Mesendoderm (in vitro differentiated cells): ENCODE measurements around the gene FNDC3A.

Experiments used
- DNase-seq: peaks from one replicate; pipeline ENCODE4 v3.0.0; 2013
- H2AK5ac ChIP-seq: 2 replicates; pipeline ENCODE4 v1.6.1; 2013; ENCODE audit warnings: low read length, inconsistent platforms
- H2BK120ac ChIP-seq: 2 replicates; pipeline ENCODE4 v1.6.1; 2013; ENCODE audit warnings: low read depth, mild to moderate bottlenecking, low read length, moderate library complexity, mixed read lengths
- H2BK15ac ChIP-seq: replicated peaks from 2 replicates; pipeline ENCODE4 v1.6.1; 2013; ENCODE audit warnings: low read depth, mild to moderate bottlenecking, moderate library complexity
- H2BK5ac ChIP-seq: 2 replicates; pipeline ENCODE4 v1.6.1; 2013; ENCODE audit warnings: low read length, inconsistent platforms
- H3K18ac ChIP-seq: 2 replicates; pipeline ENCODE4 v1.6.1; 2013; ENCODE audit warnings: mild to moderate bottlenecking, low read length, mixed read lengths
- H3K23ac ChIP-seq: one replicate; pipeline ENCODE4 v1.6.1; 2013; ENCODE audit warnings: low read length
- H3K27ac ChIP-seq: 2 replicates; pipeline ENCODE4 v1.5.1; 2013; ENCODE audit warnings: low read depth, mild to moderate bottlenecking, inconsistent platforms, low read length, moderate library complexity
- H3K27me3 ChIP-seq: 2 replicates; pipeline ENCODE4 v1.6.1; 2013; ENCODE audit warnings: low read length, control low read depth, mild to moderate bottlenecking, inconsistent platforms; ENCODE audit not compliant: insufficient read depth, poor library complexity
- H3K36me3 ChIP-seq: 2 replicates; pipeline ENCODE4 v1.6.1; 2013; ENCODE audit warnings: low read length, inconsistent platforms; ENCODE audit not compliant: control insufficient read depth, insufficient read depth
- H3K4ac ChIP-seq: one replicate; pipeline ENCODE4 v1.6.1; 2013; ENCODE audit warnings: low read depth, mild to moderate bottlenecking, low read length, moderate library complexity
- H3K4me1 ChIP-seq: 2 replicates; pipeline ENCODE4 v1.6.1; 2013; ENCODE audit warnings: low read depth, low read length, inconsistent platforms; ENCODE audit not compliant: control insufficient read depth
- H3K4me2 ChIP-seq: 2 replicates; pipeline ENCODE4 v1.6.1; 2013; ENCODE audit warnings: low read length
- H3K4me3 ChIP-seq: 2 replicates; pipeline ENCODE4 v1.5.1; 2013; ENCODE audit warnings: mild to moderate bottlenecking, low read length
- H3K56ac ChIP-seq: one replicate; pipeline ENCODE4 v1.6.1; 2013; ENCODE audit warnings: low read length
- H3K79me1 ChIP-seq: 2 replicates; pipeline ENCODE4 v1.6.1; 2013; ENCODE audit warnings: low read length, inconsistent platforms
- H3K79me2 ChIP-seq: 2 replicates; pipeline ENCODE4 v1.6.1; 2013; ENCODE audit warnings: mild to moderate bottlenecking, low read length; ENCODE audit not compliant: control insufficient read depth, insufficient read depth
- H3K9ac ChIP-seq: 2 replicates; pipeline ENCODE4 v1.6.1; 2013; ENCODE audit warnings: low read length, inconsistent platforms
- H4K5ac ChIP-seq: one replicate; pipeline ENCODE4 v1.6.1; 2013; ENCODE audit warnings: low read length
- H4K8ac ChIP-seq: one replicate; pipeline ENCODE4 v1.6.1; 2013; ENCODE audit warnings: low read depth, mild to moderate bottlenecking, control low read depth, low read length, moderate library complexity
- WGBS: extraction: QIAGEN DNeasy Blood & Tissue Kit; methylation state at CpG from one replicate; pipeline ENCODE4 v1.1.7; 2013; ENCODE audit warnings: low lambda C conversion rate, missing lambda C conversion rate; ENCODE audit not compliant: insufficient coverage; ENCODE audit errors: extremely low coverage; 5-methylcytosine and 5-hydroxymethylcytosine counted together

The FNDC3A gene

DNA sequence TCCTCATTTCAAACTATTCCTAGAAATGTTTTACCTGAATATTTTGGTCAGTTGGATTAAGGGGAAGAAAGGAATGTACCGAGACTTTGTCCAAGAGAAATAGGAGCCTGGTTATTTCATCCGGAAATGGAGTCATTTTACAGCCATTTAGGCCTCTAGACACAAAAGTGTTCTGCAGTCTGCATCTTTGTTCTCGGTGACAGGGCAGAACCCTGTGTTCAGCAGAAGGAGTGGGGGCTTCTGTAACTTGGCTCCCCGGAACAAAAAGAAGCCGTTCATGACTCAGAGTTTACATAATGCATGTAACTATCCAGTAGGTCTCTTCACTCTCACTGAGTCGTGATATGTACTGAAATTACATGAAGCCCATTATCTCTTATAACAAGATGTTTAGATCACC is 21.6 kb upstream of the FNDC3A start:
- Histone ChIP-seq H3K56ac (no peak overlapping the region), H3K4me2 (no peak overlapping the region), H4K8ac (no peak overlapping the region), H4K5ac (no peak overlapping the region), H2BK120ac (no peak overlapping the region), H3K27ac (no peak overlapping the region), H3K79me1 (no peaks in the 10 kb centered on the region), H2BK5ac (no peak overlapping the region), H3K4me1 (peaks cover 3% of the 10 kb centered on the region), H3K9ac (no peak overlapping the region), H2BK15ac (no peak overlapping the region), H3K4ac (no peak overlapping the region), H3K36me3 (no peaks in the 10 kb centered on the region), H2AK5ac (no peak overlapping the region), H3K4me3 (no peak overlapping the region), H3K79me2 (no peaks in the 10 kb centered on the region), H3K23ac (no peak overlapping the region), H3K27me3 (no peaks in the 10 kb centered on the region), H3K18ac (no peak overlapping the region)
- DNase-seq, result no peak
- WGBS, result no CpG with 5 or more reads among the region's 6 CpGs

GRCh38 chr13:48955536-48955935 is 20.2 kb upstream of the FNDC3A start:
- H3K56ac ChIP-seq, result no peak overlapping the region
- no peak overlapping the region for H2BK5ac ChIP-seq
- no peak overlapping the region for H3K9ac ChIP-seq
- H4K8ac ChIP-seq, result no peak overlapping the region
- peaks cover 3% of the 10 kb centered on the region for H3K4me1 ChIP-seq
- H2BK15ac ChIP-seq, result no peak overlapping the region
- no peak overlapping the region for H3K4me2 ChIP-seq
- no peak overlapping the region for H3K23ac ChIP-seq
- no peak overlapping the region for H3K18ac ChIP-seq
- H3K79me1 ChIP-seq, result no peaks in the 10 kb centered on the region
- no peak overlapping the region for H4K5ac ChIP-seq
- DNase-seq, result no peak
- WGBS, result no CpG with 5 or more reads among the region's 2 CpGs
- no peak overlapping the region for H2AK5ac ChIP-seq
- no peak overlapping the region for H2BK120ac ChIP-seq
- H3K4ac ChIP-seq, result no peak overlapping the region
- H3K36me3 ChIP-seq, result no peaks in the 10 kb centered on the region
- H3K4me3 ChIP-seq, result no peak overlapping the region
- no peak overlapping the region for H3K27ac ChIP-seq
- no peaks in the 10 kb centered on the region for H3K79me2 ChIP-seq
- no peaks in the 10 kb centered on the region for H3K27me3 ChIP-seq

DNA sequence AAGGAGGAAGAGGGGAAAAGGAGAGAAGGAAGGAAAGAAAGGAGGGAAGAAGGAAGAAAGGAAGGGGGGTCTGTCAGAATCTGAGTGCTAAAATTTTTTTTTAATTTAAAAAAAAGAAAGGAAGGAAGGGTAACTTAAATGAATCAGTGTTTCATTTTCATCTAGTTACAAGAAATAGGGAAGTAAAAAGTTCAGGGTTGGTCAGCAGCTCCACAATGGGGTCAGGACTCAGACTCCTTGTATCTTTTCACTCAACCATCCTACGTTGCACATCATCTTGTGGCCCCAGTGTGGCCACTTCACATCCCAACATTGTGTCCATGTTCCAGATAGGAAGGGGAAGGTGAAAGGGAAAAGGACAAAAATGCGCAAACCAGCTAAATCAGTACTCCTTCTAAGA is 14.3 kb upstream of the FNDC3A start:
- no peaks in the 10 kb centered on the region for H3K4me1 ChIP-seq
- no peaks in the 10 kb centered on the region for H3K27me3 ChIP-seq
- no peak overlapping the region for H3K56ac ChIP-seq
- no peaks in the 10 kb centered on the region for H3K79me2 ChIP-seq
- H3K36me3 ChIP-seq, result no peaks in the 10 kb centered on the region
- WGBS, result no CpG with 5 or more reads among the region's 2 CpGs
- no peak overlapping the region for H3K4ac ChIP-seq
- H2BK120ac ChIP-seq, result no peak overlapping the region
- H2AK5ac ChIP-seq, result no peak overlapping the region
- H2BK15ac ChIP-seq, result no peak overlapping the region
- DNase-seq, result no peak
- no peak overlapping the region for H3K23ac ChIP-seq
- no peaks in the 10 kb centered on the region for H3K79me1 ChIP-seq
- no peak overlapping the region for H3K18ac ChIP-seq
- no peak overlapping the region for H3K9ac ChIP-seq
- H3K4me3 ChIP-seq, result no peak overlapping the region
- no peak overlapping the region for H2BK5ac ChIP-seq
- H3K4me2 ChIP-seq, result no peak overlapping the region
- H3K27ac ChIP-seq, result no peak overlapping the region
- H4K8ac ChIP-seq, result no peak overlapping the region
- no peak overlapping the region for H4K5ac ChIP-seq

DNA sequence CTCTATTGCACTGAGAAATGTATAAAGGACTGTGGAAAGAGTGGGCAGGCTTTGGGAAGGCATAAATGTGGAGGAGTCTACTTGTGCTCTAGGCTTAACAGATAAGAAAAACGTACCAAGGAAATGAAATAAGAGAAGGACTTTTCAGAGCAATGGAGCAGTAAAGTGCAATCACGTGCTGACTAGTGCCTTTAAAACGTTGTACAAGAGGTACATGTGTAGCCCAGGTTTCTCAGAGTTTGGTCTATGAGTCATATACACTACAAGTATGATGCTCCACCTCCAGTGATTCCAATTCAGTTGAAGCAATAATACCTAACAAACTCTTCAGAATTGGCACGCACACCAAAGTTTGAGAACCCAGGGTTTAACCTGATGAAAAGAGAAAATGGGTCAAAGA is 13.4 kb upstream of the FNDC3A start:
- no peak overlapping the region for H3K27ac ChIP-seq
- no peak overlapping the region for H3K56ac ChIP-seq
- H2BK5ac ChIP-seq, result no peak overlapping the region
- no peak overlapping the region for H4K5ac ChIP-seq
- H2BK120ac ChIP-seq, result no peak overlapping the region
- no peak overlapping the region for H2BK15ac ChIP-seq
- no peaks in the 10 kb centered on the region for H3K36me3 ChIP-seq
- no CpG with 5 or more reads among the region's 4 CpGs for WGBS
- H3K4ac ChIP-seq, result no peak overlapping the region
- H3K4me3 ChIP-seq, result no peak overlapping the region
- no peaks in the 10 kb centered on the region for H3K79me2 ChIP-seq
- no peak overlapping the region for H3K9ac ChIP-seq
- H3K4me1 ChIP-seq, result no peaks in the 10 kb centered on the region
- no peak overlapping the region for H2AK5ac ChIP-seq
- H3K27me3 ChIP-seq, result no peaks in the 10 kb centered on the region
- DNase-seq, result no peak
- no peaks in the 10 kb centered on the region for H3K79me1 ChIP-seq
- no peak overlapping the region for H3K18ac ChIP-seq
- no peak overlapping the region for H3K4me2 ChIP-seq
- H3K23ac ChIP-seq, result no peak overlapping the region
- no peak overlapping the region for H4K8ac ChIP-seq

DNA sequence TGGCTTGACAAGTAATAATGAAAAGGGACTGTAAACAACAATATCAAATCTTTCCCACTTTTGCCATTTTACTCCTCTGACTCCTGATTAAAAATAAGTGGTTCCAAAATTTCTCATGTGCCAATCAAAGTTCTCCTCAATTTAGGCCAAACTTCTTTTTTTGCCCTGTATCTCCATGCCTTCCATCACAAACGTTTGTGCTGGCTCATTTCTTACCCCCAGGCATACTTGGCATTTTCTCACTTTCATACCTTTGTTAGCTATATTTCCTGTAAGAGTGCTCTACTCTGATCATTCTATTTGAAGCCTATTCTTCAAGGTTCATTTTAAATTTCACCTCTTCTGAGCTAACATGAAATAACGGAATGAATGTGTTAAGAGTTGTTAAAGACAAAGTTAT is 10.0 kb upstream of the FNDC3A start:
- Histone ChIP-seq H2BK120ac (no peak overlapping the region), H3K79me2 (no peaks in the 10 kb centered on the region), H2AK5ac (no peak overlapping the region), H3K4me1 (no peaks in the 10 kb centered on the region), H3K27ac (no peak overlapping the region), H3K4ac (no peak overlapping the region), H3K79me1 (no peaks in the 10 kb centered on the region), H4K8ac (no peak overlapping the region), H3K27me3 (no peaks in the 10 kb centered on the region), H3K56ac (no peak overlapping the region), H3K9ac (no peak overlapping the region), H2BK15ac (no peak overlapping the region), H3K23ac (no peak overlapping the region), H3K36me3 (no peaks in the 10 kb centered on the region), H3K18ac (no peak overlapping the region), H3K4me3 (no peak overlapping the region), H4K5ac (no peak overlapping the region), H3K4me2 (no peak overlapping the region), H2BK5ac (no peak overlapping the region)
- no peak for DNase-seq
- WGBS, result 100% methylated on average over 1 of the region's 2 CpGs

DNA sequence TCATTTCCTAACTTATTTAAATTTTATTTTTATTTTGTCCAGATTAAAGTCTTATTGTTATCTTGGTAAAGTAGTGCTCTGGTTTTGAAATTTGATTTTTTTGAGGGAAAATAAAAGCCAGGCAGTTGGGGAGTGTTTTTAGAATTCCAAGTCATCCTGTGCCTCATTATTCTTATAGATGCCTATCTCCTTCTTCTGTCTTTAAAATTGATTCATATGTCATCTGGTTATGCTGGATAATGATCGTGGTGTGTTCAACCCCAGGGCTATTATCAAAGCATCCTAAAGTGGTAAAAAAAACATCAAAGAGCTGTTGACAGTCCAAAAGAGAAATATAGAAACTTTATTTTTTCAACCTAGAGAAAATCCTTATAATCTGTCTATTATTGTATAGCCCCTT is 6.0 kb upstream of the FNDC3A start:
- Histone ChIP-seq H2BK5ac (no peak overlapping the region), H3K4me1 (no peaks in the 10 kb centered on the region), H3K56ac (no peak overlapping the region), H3K79me2 (no peaks in the 10 kb centered on the region), H2AK5ac (no peak overlapping the region), H3K27me3 (no peaks in the 10 kb centered on the region), H3K9ac (no peak overlapping the region), H2BK120ac (no peak overlapping the region), H4K8ac (no peak overlapping the region), H3K27ac (no peak overlapping the region), H3K4me3 (no peak overlapping the region), H3K79me1 (no peaks in the 10 kb centered on the region), H3K36me3 (no peaks in the 10 kb centered on the region), H3K18ac (no peak overlapping the region), H4K5ac (no peak overlapping the region), H2BK15ac (no peak overlapping the region), H3K4ac (no peak overlapping the region), H3K4me2 (no peak overlapping the region), H3K23ac (no peak overlapping the region)
- WGBS, result no CpG with 5 or more reads among the region's 1 CpG
- DNase-seq, result no peak
